Lung (tissue), 12 donors: Measurements from ENCODE around the gene FAM13A. TPM values are rescaled to one million over a fixed set of nuclear protein-coding genes. Genes with fewer than 3 reads are reported as not detected.

Source experiments
- ATAC-seq: fragments of 200-7000 bp; cut with Tn5 transposase; one replicate; pipeline ENCODE4 v1.9.1; 2020; ENCODE audit warnings: moderate number of reproducible peaks; ENCODE audit not compliant: insufficient read depth, low FRiP score
- DNase-seq, 3 donors: peaks; one replicate each; pipeline ENCODE4 v3.0.0-alpha.2; 2013 to 2017
- H3K27ac ChIP-seq, 2 donors: one replicate each; pipeline ENCODE4 v1.5.1; 2013; ENCODE audit warnings: mild to moderate bottlenecking in 2 of 2, moderate library complexity in 2 of 2, control low read depth in 1 of 2, inconsistent platforms in 1 of 2, low read depth in 1 of 2, low read length in 1 of 2
- H3K27me3 ChIP-seq, 3 donors: one replicate each; pipeline ENCODE4 v1.5.1; 2013; ENCODE audit warnings: low read length in 2 of 3; ENCODE audit not compliant: control insufficient read depth in 3 of 3, insufficient read depth in 3 of 3
- H3K36me3 ChIP-seq, 4 donors: one replicate each; pipeline ENCODE4 v1.5.1; 2013; ENCODE audit warnings: low read length in 4 of 4, mild to moderate bottlenecking in 1 of 4, moderate library complexity in 1 of 4; ENCODE audit not compliant: control insufficient read depth in 4 of 4, insufficient read depth in 4 of 4
- H3K4me1 ChIP-seq, 5 donors: one replicate each; pipeline ENCODE4 v1.5.1; 2013; ENCODE audit warnings: low read length in 5 of 5, mild to moderate bottlenecking in 2 of 5, moderate library complexity in 1 of 5; ENCODE audit not compliant: control insufficient read depth in 5 of 5, insufficient read depth in 5 of 5
- H3K4me3 ChIP-seq: one replicate; pipeline ENCODE4 v1.5.1; 2013; ENCODE audit warnings: mild to moderate bottlenecking, control low read depth, moderate library complexity
- H3K9ac ChIP-seq, 2 donors: one replicate each; pipeline ENCODE4 v1.5.1; 2013; ENCODE audit warnings: low read length in 2 of 2, control low read depth in 1 of 2; ENCODE audit not compliant: insufficient read depth in 1 of 2
- H3K9me3 ChIP-seq, 4 donors: one replicate each; pipeline ENCODE4 v1.5.1; 2013; ENCODE audit warnings: low read length in 3 of 4, mild to moderate bottlenecking in 1 of 4, moderate library complexity in 1 of 4; ENCODE audit not compliant: control insufficient read depth in 4 of 4, insufficient read depth in 3 of 4
- CTCF ChIP-seq: IDR thresholded peaks from 2 replicates; pipeline ENCODE4 v1.5.1; 2012; ENCODE audit warnings: mild to moderate bottlenecking; ENCODE audit errors: control extremely low read depth, extremely low read depth
- WGBS, 2 donors: extraction: QIAGEN DNeasy Blood & Tissue Kit; methylation state at CpG; one replicate each; pipeline ENCODE4 v1.1.7; 2013; 5-methylcytosine and 5-hydroxymethylcytosine counted together
- polyA plus RNA-seq, 2 donors: library from polyadenylated mRNA; stranded (reverse); fragments of 200-250 nt; gene quantifications; one replicate each; pipeline ENCODE4 v1.2.1, GENCODE V29; 2013
- total RNA-seq, 2 donors: library from RNA; depleted of rRNA in 1 of 2; stranded (reverse); fragments of >200 nt in 1 of 2; gene quantifications; one replicate each; pipeline ENCODE4 v1.2.1, GENCODE V29; 2014 to 2021
- donor health status: control.
- donor health status: control.
- donor health status: Bipolar disorder and iron deficiency.
- donor health status: healthy.
- donor health status: DM: yes; HTN: yes; CAD: no.

Gene FAM13A
- total and polyA plus RNA-seq, 4 donors, result 9.2 to 122 (median 29.3) TPM

DNA sequence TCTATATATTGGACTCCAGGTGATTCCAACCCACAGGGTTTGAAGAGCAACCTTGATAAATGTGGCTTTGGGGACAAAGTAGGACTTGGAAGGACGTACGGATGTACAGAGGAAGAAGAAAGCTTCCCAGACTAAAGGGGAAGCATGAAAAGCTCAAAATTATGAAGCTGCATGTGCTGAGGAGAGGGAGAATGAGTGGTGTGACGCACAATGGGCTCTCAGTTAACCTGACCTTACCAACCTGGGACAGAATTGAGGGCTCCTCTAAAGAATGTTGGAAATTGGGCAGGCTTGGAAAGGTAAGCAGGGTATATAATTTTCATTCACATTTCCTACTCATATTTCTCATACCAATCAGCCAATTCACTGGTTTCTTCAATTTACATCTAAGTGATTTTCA is 43.9 kb upstream of the FAM13A start:
- ATAC-seq, result no peak
- 81 to 84% methylated on average over 3 of the region's 3 CpGs for WGBS, 2 donors
- Histone ChIP-seq H3K4me1 (no peaks in the 10 kb centered on the region), H3K9ac (no peak overlapping the region), H3K9me3 (no peaks in the 10 kb centered on the region), H3K27ac (no peak overlapping the region), H3K36me3 (no peaks in the 10 kb centered on the region), H3K27me3 (no peaks in the 10 kb centered on the region), H3K4me3 (no peak overlapping the region)
- DNase-seq, result no peak
- no peak for TF ChIP-seq CTCF

GRCh38 chr4:89099471-89099870 is 42.5 kb upstream of the FAM13A start:
- H3K9me3 ChIP-seq, result no peaks in the 10 kb centered on the region
- H3K36me3 ChIP-seq, result no peaks in the 10 kb centered on the region
- TF ChIP-seq CTCF, result no peak
- no peaks in the 10 kb centered on the region for H3K4me1 ChIP-seq
- H3K4me3 ChIP-seq, result no peak overlapping the region
- H3K27me3 ChIP-seq, result no peaks in the 10 kb centered on the region
- 96 to 97% methylated on average over 1 of the region's 1 CpG for WGBS, 2 donors
- H3K27ac ChIP-seq, result no peak overlapping the region
- ATAC-seq, result no peak
- no peak for DNase-seq
- H3K9ac ChIP-seq, result no peak overlapping the region

GRCh38 chr4:89099034-89099433 is 42.0 kb upstream of the FAM13A start:
- H3K4me1 ChIP-seq, result no peaks in the 10 kb centered on the region
- H3K9me3 ChIP-seq, result no peaks in the 10 kb centered on the region
- no peak overlapping the region for H3K9ac ChIP-seq
- H3K36me3 ChIP-seq, result no peaks in the 10 kb centered on the region
- ATAC-seq (no peak), DNase-seq (no peak)
- H3K27ac ChIP-seq, result no peak overlapping the region
- WGBS, 2 donors, result 85 to 90% methylated on average over 2 of the region's 2 CpGs
- no peaks in the 10 kb centered on the region for H3K27me3 ChIP-seq
- no peak overlapping the region for H3K4me3 ChIP-seq
- TF ChIP-seq CTCF, result no peak

GRCh38 chr4:89078300-89078699 is 21.3 kb upstream of the FAM13A start:
- H3K36me3 ChIP-seq, result no peaks in the 10 kb centered on the region
- WGBS, 2 donors, result 97 to 99% methylated on average over 1 of the region's 1 CpG
- no peaks in the 10 kb centered on the region for H3K4me1 ChIP-seq
- ATAC-seq (no peak), DNase-seq (no peak)
- no peak overlapping the region for H3K27ac ChIP-seq
- H3K9me3 ChIP-seq, result peaks cover 0 to 7% (median 4%) of the 10 kb centered on the region in 4 donors
- H3K9ac ChIP-seq, result no peak overlapping the region
- H3K27me3 ChIP-seq, result no peaks in the 10 kb centered on the region
- TF ChIP-seq CTCF, result no peak
- H3K4me3 ChIP-seq, result no peak overlapping the region
